OCI-LY1 (cell line): ENCODE measurements around the gene KLK6.
"Not testable (repeated sequence)": the region's sequence is repeated elsewhere in the genome, so short reads cannot be mapped to it uniquely, and the experiment has no call there.

Source experiments
- CTCF ChIP-seq: fragments of 200-600 bp; sonication (generic), shearing (Covaris generic); IDR thresholded peaks from 2 replicates; pipeline ENCODE4 v1.5.1; 2017; ENCODE audit warnings: mild to moderate bottlenecking, antibody characterized with exemption, low read length, moderate library complexity, mixed read lengths
- EZH2 ChIP-seq: fragments of 200-600 bp; sonication (generic), shearing (Covaris generic); IDR thresholded peaks from 2 replicates; pipeline ENCODE4 v1.8.0; 2017; ENCODE audit warnings: borderline replicate concordance, mixed run types, mild to moderate bottlenecking, antibody characterized with exemption, low read length, moderate library complexity, mixed read lengths

DNA sequence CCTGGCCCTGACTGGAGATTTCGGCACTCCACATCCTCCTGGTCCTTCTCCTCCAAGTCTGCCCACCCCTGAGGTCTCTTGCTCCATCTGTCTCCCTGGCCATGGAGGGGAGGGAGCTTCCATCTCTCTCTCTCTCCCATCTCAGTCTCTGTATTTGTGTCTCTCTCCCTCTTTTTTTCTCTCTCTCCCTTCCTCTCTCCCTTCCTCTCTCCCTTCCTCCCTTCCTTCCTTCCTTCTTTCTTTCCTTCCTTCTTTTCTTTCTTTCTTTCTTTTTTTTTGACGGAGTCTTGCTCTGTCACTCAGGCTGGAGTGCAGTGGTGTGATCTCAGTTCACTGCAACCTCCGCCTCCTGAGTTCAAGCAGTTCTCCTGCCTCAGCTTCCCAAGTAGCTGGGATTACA lies 419 bp upstream of the KLK6 start:
- TF ChIP-seq CTCF, EZH2: not testable (repeated sequence)
